ENCODE results near the gene RUNX3. TPM values are rescaled to one million over a fixed set of nuclear protein-coding genes. Genes with fewer than 3 reads are reported as not detected.
A peak's percentile ranks its signal among the peaks of the same experiment; 100 is the strongest.

Gene RUNX3
- total RNA-seq, 1 experiment from 2014 or later: 22.6 TPM

GRCh38 chr1:24900486-24900849 is 29.6 kb downstream of the RUNX3 start (continued):
- TF ChIP-seq, protein P1, sequence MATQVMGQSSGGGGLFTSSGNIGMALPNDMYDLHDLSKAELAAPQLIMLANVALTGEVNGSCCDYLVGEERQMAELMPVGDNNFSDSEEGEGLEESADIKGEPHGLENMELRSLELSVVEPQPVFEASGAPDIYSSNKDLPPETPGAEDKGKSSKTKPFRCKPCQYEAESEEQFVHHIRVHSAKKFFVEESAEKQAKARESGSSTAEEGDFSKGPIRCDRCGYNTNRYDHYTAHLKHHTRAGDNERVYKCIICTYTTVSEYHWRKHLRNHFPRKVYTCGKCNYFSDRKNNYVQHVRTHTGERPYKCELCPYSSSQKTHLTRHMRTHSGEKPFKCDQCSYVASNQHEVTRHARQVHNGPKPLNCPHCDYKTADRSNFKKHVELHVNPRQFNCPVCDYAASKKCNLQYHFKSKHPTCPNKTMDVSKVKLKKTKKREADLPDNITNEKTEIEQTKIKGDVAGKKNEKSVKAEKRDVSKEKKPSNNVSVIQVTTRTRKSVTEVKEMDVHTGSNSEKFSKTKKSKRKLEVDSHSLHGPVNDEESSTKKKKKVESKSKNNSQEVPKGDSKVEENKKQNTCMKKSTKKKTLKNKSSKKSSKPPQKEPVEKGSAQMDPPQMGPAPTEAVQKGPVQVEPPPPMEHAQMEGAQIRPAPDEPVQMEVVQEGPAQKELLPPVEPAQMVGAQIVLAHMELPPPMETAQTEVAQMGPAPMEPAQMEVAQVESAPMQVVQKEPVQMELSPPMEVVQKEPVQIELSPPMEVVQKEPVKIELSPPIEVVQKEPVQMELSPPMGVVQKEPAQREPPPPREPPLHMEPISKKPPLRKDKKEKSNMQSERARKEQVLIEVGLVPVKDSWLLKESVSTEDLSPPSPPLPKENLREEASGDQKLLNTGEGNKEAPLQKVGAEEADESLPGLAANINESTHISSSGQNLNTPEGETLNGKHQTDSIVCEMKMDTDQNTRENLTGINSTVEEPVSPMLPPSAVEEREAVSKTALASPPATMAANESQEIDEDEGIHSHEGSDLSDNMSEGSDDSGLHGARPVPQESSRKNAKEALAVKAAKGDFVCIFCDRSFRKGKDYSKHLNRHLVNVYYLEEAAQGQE (IDR thresholded peaks at IDR 0.05; ENCODE audit: low read depth): no peak
- TF ChIP-seq JUND (IDR thresholded peaks at IDR 0.05): no peak

- Histone ChIP-seq H3K9ac (ENCODE audit: low read length) (no peak overlapping the region), H3K9me2 (ENCODE audit: insufficient read depth) (no peaks in the 10 kb centered on the region), H3K27ac (ENCODE audit: low read depth, low read length) (no peak overlapping the region), H3K27me3 (ENCODE audit: insufficient read depth, low read length) (no peaks in the 10 kb centered on the region), H4K20me1 (ENCODE audit: insufficient read depth) (no peaks in the 10 kb centered on the region), H3K4me2 (ENCODE audit: low read length) (no peak overlapping the region), H3K4me1 (ENCODE audit: control insufficient read depth in 1 of 2, insufficient read depth in 2 of 2, low read length in 2 of 2) (no peaks in the 10 kb centered on the region), H3K79me2 (ENCODE audit: insufficient read depth, low read length) (no peaks in the 10 kb centered on the region), H2AFZ (ENCODE audit: low read depth, low read length, poor library complexity, severe bottlenecking) (no peak overlapping the region), H3K9me3 (ENCODE audit: control insufficient read depth in 1 of 2, insufficient read depth in 1 of 2, low read depth in 1 of 2, low read length in 2 of 2) (no peaks in the 10 kb centered on the region), H3K36me3 (ENCODE audit: control insufficient read depth in 1 of 2, insufficient read depth in 2 of 2, low read length in 2 of 2) (no peaks in the 10 kb centered on the region; a peak in 1 of 4 replicates), H3K4me3 (replicated peaks in 1 of 2; ENCODE audit: low read depth in 1 of 2, low read length in 2 of 2) (no peak overlapping the region)
- peak; percentile 21; the same call in 1 of the 2 replicates for TF ChIP-seq POLR2AphosphoS5 (IDR thresholded peaks at IDR 0.05; ENCODE audit: low read depth, low read length)
- TF ChIP-seq, protein P2, sequence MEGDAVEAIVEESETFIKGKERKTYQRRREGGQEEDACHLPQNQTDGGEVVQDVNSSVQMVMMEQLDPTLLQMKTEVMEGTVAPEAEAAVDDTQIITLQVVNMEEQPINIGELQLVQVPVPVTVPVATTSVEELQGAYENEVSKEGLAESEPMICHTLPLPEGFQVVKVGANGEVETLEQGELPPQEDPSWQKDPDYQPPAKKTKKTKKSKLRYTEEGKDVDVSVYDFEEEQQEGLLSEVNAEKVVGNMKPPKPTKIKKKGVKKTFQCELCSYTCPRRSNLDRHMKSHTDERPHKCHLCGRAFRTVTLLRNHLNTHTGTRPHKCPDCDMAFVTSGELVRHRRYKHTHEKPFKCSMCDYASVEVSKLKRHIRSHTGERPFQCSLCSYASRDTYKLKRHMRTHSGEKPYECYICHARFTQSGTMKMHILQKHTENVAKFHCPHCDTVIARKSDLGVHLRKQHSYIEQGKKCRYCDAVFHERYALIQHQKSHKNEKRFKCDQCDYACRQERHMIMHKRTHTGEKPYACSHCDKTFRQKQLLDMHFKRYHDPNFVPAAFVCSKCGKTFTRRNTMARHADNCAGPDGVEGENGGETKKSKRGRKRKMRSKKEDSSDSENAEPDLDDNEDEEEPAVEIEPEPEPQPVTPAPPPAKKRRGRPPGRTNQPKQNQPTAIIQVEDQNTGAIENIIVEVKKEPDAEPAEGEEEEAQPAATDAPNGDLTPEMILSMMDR (IDR thresholded peaks at IDR 0.05 in 2 of 3, conservative IDR thresholded peaks at IDR 0.05 in 1 of 3; ENCODE audit: borderline replicate concordance in 1 of 3, insufficient read depth in 1 of 3, low read depth in 2 of 3, low read length in 2 of 3): no peak
- no peak for TF ChIP-seq SIN3A (IDR thresholded peaks at IDR 0.05; ENCODE audit: low read depth)
- TF ChIP-seq ATF3 (IDR thresholded peaks at IDR 0.05): no peak
- DNase-seq (ENCODE audit: low read depth, low spot score): no peak
- ChIA-PET POLR2A (interaction anchor here (0.7 kb wide), 1 partner anchor 19 kb away, joined by 3 read pairs; no protein-coding TSS in a partner anchor), CTCF (no interaction called here), RAD21 (ENCODE audit: low non-redundant PET in 1 of 2, low total read pairs in 2 of 2, uncharacterized antibody in 2 of 2, unreplicated experiment in 2 of 2) (no interaction called here)
- BruUV-seq (replicated peaks): TSS peak; percentile 61
- intact Hi-C loops (cut with micrococcal nuclease): no loop called here
- no peak for ATAC-seq
Observed at GRCh38 chr1:24899581-24900485, 30.2 kb downstream of the RUNX3 start.
